NCI-H82 treated with DMSO at 0.1 percent for 48 hours (cell line): ENCODE data around the gene ERN2.
"Not testable (repeated sequence)": the region's sequence is repeated elsewhere in the genome, so short reads cannot be mapped to it uniquely, and the experiment has no call there.

ENCODE experiments used
- DNase-seq: peaks from one replicate; lab custom pipeline; 2025; ENCODE audit not compliant: unreplicated experiment; lab: John Stamatoyannopoulos, UW

Gene ERN2

DNA sequence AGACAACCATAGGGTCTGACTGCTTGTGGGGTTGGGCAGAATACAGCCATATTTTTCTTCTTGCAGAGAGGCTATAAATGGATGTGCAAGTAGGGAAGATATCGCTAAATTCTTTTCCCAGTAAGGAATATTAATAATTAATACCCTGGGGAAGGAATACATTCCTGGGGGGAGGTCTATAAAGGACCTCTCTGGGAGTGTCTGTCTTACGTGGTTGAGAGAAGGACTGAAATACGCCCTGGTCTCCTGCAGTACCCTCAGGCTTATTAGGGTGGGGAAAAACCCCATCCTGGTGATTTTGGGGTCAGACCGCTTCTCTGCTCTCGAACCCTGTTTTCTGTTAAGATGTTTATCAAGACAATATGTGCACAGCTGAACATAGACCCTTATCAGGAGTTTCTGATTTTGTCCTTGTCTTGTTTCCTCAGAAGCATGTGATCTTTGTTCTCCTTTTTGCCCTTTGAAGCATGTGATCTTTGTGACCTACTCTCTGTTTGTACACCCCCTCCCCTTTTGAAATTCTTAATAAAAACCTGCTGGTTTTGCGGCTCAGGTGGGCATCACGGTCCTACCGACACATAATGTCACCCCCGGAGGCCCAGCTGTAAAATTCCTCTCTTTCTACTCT lies 9.7 kb upstream of the ERN2 start:
- DNase-seq: not testable (repeated sequence)

DNA sequence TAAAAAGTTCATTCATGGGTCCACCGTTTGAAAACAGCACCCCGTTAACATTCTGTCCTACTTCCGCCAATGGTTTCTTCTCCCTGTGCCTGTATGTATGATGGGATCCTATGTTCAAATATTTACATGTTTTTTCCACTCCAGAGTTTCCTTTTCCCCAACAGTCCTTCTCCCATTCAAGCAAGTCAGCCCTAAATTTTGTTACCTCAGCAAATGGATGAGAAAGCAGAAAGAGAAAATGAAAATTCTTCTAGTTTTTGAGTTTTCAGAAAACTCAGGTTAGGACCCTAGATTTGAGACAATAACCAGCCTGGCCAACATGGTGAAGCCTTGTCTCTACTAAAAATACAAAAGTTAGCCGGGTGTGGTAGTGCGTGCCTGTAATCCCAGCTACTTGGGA lies 3.5 kb upstream of the ERN2 start:
- DNase-seq: no peak

DNA sequence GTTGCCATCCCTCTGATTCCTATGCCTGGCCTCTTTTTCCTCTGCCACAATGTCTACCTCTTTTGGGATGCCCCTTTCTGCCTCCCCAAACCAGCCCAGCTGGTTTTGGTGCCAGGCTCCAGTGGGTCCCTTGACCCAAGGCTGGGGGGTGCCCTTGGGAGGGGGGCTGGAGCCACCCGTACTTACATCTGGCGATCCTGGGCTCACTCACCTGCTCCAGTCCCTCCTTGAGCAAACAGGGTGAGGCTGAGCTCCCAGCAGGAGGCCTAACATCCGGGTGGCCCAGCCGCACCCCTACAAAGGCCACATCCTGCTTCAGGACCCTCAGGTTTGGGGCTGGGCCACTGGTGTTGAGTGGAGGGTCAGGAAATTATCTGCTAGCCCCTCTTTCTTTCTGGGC lies 1.2 kb downstream of the ERN2 start:
- DNase-seq: no peak

DNA sequence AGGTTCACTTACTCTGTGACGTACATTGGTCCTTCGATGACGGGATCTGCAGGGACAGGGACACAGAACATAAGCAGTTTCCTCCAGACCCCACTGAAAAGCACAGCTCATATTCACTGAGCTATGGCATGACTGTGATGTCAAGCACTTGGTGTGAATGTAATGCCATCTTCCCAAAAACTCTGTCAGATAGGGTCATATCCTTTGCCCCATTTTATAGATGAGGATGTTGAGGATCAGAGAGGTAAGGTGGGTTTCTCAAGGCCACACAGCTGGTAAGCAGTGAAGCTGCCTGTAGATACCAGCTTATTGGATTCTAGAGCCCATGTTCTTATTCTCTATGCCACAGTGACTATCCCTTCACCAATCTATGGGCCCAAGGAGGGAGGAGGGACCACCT lies 2.5 kb downstream of the ERN2 start:
- no peak for DNase-seq

DNA sequence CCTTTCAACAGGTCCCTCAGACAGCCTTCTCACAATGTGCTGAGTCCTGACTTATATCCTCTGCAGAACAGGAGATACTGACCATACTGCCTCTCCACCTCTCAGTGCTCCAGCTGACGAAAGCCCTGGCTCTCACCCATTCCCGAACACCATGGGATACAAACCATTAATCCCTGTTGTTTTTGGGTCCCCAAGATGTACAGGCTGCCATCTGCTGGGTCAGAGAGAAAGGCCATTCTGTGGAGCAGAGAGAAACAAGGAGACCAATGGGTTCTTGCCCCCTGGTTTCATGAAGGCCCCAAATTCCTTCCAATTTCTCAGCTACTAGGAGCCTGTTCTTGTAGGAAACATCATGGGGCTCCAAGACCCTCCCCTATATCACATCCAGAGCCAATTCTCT lies 3.0 kb downstream of the ERN2 start:
- no peak for DNase-seq

DNA sequence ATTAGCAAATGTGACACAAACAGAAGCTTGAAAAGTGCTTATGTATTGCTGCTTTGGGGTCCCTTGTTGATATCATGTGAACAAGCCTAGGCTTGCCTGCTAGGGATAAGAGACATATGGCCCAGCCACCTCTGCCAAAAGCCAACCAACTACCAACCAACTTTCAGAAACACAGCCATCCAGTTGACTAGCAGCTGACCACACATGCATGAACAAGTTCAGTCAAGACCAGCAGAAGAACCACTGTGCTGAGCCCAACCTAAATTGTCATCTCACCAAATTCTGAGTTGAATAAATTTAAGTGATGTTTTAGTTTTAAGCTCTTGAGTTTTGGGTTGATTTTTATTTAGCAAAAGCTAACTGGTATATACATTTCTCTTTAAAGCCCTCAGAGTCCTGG lies 3.5 kb downstream of the ERN2 start:
- DNase-seq: no peak

DNA sequence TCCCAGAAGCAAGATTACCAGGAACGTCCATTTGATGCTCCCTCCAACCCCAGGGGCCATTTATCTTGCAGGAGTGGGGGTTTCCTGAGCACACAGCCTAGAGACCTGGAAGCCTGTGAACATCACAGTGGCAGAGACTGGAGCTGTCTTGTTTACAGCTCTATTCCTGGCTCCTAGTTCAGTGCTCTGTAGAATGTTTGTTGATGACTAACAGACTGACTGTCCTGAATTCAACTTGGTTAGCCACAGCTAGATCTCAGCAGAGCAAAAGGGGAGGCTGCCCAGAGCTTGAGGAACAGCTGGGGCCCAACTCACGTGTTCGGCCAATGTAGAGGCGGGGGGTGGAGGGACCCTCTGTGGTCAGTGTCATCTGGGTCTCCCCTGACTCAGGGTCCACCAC lies 6.6 kb downstream of the ERN2 start:
- DNase-seq: no peak

DNA sequence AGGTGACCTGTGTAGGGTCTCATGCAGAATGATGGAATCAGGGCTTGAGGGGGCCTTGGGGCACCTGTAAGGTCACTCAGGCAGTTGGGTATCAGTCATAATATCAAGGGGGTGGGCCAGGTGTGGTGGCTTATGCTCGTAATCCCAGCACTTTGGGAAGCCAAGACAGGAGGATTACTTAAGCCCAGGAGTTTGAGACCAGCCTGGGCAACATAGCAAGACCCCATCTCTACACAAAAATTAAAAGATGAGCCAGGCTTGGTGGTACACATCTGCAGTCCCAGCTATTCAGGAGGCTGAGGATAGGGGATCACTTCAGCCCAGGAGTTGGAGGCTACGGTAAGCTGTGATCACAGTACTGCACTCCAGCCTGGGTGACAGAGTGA lies 7.5 kb downstream of the ERN2 start:
- DNase-seq: no peak

DNA sequence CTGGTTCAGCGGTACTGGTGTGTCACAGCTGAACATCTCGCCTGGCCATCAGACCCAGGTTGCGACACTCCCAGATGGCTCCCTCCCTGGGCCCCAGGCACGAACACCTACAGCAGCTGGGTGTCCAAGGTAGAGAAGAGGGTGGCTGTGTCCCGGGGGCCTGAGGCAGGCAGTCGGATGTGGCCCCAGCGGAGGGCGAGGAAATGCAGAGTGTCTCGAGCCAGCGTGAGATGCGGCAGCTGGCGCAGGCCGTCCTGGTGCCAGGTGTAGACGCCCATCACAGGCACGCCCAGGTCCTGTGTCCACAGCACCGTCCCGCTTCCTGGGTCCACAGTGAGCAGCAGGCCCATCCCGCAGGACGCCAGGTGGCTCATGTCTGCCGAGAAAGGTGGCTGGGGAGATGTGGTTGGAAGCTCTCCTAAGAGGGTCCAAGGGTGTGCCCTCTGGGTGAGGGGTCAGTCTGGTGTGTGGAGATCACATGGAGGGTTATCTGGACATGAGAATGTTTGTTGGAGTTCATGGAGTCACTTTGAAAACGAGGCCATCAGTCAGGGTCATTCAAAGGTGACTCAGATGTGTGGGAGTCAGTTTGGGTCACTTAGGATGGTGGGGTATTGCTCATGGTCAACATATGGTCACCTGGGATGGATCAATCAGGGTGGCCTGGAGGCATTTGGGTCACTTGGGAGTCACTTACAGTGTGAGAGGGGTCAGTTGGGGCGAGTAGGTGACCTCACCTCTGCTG lies 8.1 kb downstream of the ERN2 start:
- DNase-seq: no peak

DNA sequence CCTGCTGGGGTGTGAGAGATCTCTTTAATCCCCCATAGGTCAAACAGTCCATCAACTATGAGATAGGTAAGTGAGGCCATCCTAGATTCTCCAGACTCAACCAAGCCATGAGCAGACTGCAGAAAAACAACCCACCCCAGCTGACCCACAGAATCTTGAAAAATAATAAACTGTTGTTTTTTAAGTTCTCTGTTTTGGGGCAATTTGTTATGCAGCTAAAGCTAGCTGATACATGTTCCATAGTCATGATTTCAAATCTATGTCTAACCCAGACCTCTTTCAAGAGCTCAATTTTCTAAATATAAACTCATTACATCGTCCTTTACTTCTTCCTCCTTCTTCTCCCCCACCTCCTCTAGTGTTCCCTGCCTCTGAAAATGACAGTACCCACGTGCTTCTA lies 10.1 kb downstream of the ERN2 start:
- DNase-seq: no peak

DNA sequence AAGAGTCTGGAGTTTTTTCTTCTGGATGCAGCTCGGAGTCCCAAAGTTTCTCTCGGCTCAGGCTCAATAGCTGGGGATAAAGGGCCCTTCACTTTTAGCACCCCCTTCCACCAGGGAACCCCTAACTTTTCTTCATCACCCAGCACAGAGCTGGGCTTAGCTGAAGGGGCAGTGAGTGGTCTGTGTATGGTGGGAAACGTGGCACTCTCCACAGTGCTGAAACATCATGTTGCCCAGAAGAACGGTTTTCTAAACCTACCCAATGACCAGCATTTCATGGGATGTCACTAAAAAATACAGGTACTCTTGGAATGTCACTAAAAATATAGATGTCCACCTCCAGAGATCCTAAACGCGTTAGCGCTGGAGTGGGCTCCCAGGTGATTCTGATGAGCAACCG lies 12.0 kb downstream of the ERN2 start:
- DNase-seq: no peak

DNA sequence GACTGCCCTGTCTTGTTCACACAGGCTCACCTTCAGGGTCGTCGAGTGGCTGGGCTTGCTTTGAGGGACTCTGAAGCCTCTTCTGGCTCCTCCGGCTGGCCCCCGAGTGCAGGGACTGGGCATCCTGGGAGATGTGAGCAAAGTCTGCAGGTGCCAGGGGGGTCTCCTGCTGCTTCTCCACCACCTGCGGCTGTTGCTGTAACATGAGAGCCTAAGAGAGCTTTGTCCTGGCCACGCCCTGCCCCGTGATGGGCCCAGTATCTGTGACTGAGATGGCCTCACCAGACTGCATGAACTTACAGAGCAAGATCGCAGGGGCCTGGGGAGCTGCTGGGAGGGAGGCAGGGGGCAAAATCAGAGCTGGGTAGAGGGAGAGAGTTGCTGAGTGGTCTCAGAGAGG lies 12.5 kb downstream of the ERN2 start:
- DNase-seq: no peak

DNA sequence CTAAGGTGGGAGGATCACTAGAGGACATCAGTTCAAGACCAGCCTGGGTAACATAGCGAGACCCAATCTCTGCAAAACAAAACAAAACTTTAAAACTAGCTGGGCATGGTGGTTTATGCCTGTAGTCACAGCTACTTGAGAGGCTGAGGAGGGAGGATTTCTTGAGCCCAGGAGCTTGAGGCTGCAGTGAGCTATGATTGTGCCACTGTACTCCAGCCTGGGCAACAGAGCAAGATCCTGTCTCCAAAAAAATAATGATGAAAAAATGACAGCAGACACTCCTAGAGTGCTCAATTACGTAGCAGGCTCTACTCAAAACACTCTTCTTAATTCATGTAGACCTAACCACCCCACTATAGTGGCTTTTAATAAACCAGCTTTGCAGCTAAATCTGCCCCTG lies 12.9 kb downstream of the ERN2 start:
- DNase-seq: no peak

DNA sequence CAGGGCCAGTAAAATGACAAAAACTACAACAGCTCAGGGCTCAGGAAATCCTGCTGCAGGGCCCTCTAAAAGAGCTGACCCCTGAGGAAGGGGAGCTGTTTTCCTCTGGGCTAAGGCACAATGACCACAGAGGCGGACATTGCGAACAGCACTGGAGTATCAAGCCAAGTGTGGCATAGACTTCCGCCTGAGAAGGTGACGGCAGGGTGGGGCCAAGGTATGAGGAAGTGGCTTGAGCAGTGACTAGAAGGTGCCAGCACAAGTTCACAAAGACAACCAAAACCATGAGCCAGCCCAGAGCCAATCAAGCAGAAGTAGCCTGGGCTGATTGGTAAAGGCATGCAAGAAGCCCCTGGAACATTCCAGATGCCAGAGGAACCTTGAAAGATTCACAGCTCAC lies 13.9 kb downstream of the ERN2 start:
- no peak for DNase-seq

DNA sequence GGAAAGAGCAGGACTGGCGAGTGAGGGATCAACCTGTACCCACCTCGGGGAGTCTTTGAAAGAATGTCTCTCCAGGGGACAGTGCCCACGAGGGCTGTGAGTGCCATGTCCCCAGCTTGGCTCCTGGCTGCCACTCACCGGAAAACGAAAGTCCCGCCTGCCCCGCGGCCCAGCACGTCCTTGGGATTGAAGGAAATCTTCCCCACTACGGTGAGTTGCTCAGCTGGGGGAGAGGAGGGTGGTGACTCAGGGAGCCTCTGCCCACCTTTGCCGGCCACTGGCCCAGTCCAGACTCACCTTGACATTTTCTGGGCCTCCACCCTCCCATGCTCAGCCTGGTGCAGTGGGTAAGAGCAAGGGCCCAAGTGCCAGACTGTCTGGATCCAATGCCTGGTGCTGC lies 17.3 kb downstream of the ERN2 start:
- no peak for DNase-seq

DNA sequence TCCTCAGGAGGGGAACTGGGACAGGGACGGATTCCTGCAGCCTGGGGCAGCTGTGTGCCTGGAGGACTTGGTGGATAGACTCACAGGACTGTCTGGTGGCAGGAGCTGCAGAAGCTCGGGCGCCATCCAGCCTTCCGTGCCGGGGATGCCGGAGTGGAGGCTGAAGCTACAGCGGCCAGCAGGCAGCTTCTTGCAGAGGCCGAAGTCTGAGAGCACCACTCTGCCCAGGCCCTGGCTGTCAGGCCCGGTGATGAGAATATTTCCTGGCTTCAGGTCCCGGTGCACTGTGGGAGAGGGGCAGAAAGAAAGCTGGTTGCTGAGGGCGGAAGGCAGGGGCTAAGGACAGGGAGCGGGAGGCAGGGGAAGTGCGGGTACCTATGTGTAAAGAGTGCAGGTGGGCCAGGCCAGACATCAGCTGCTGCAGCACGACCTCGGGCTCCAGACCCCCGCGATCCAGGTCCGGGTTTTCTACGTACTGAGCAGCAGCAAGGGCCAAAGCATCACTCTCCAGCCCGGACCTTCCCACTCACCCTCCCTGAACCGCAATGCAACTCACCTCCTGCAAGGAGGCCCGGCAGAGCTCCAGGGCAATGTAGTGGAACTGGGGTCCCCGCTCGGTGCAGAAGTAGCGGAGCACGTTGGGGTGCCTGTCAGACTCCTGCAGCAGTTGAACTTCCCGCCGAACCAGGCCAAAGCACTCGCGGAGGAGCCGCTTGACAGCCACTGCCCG lies 18.2 kb downstream of the ERN2 start:
- DNase-seq: no peak

DNA sequence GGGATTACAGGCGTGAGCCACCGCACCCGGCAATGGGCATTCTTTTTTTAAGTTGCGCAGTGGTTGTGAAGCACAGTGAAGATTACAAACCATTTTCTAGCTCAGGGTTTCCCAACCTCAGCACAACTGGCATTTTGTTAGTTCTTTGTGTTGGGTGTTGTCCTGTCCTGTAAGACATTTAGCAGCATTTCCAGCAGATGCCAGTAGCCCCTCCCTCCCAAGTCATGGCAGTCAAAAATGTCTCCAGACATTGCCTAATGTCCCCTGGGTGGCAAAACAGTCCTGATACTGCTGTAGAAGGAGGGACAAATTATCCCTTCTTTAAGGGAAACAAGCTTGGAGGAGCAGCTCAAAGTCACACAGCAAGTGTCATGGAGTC lies 18.8 kb downstream of the ERN2 start:
- DNase-seq: no peak

DNA sequence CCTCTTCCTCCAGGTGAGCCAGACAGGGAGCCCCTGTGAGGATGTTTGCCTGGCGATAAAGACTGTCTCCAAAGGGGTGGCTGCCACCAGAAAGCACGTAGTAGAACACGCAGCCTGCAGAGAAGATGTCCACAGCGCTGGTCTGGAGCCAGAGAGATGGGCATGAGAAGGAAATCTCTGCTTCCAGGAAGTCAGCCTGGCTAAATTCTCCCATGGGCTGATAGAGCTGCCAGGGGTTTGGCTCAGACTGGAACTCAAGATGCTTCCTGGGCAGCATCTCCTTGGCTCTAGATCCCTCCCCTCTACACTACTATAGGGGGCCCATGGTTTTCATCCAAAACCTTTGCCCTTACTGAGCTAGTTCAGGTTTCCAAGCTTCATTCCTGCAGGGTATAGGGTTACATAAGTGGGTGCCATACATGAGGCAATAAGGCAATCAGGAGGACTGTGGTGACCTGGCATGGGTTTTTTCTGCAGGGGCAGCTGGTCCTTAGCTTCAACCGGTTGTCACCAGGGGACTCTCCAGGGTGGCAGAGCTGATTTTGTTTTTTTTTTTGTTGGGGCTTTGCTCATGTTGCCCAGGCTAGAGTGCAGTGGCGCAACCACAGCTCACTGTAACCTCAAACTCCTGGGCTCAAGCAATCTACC lies 20.7 kb downstream of the ERN2 start:
- DNase-seq: no peak

DNA sequence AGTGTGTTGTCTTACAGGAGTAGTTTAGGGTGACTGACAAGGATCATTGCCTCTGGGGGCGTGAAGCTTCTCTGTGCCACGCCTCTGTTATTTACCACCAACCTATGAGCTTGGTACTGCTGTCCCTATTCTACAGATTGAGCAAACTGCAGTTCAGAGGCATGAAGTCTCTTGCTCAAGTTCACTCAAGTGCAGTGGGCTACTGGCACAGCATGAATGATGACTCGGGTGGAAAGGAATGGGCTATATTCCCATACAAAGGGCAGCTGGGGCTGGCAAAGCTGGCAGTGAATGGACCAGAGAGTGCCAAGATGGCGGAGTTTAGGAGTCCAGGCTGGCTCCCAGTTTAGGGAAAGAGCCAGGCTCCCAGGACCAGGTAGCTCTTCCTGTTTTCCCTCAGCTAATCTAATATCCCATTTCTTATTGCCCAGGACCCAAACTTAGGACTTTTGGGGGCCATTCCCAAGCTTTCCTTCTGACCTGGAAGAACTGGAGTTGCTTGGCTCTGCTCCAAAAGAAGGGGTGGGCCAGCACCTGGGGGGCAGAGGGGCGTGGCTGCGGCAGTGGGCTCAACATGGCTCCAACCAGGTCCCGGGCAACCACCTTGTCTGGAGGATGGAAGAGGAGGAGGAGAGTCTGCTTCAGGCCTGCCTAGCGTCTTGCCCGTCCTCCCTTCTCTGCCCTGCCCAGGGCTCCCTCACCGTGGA lies 21.4 kb downstream of the ERN2 start:
- no peak for DNase-seq

DNA sequence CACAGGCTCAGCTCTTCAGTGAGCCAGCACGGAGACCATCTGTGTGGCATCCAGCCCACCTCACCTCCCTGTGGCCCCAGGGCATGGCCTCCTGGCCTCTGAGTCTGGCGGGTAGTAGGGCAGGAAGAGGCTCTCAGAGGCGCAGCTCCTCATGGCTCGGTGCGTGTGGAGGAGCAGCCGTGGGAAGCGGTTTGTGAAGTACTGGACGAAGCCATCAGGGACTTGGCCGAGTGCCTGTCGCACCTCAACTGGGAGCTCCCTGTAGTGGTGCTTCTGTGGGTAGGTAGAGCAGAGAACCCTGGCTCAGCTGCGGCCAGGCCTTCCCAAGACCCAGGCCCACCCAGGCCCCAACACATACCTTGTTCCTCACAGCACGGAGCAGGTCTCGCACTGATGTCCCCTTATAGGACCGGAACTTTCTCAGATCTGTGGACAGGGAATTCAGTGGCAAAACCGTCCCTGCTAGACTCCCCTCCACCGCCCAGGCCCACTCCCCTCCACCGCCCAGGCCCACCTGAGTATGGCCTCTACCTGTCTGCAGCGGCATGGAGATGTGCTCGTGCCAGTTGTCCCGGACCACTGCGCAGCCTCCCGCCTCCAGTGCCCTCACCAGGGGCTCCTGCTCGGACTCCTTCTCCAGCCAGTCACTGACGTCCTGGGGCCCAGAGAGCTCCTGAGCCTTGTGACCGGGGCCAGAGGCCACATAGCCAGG lies 22.1 kb downstream of the ERN2 start:
- no peak for DNase-seq
